A673 (cell line): Measurements from ENCODE around the gene TUBA3D.
"Not testable (repeated sequence)": the region's sequence is repeated elsewhere in the genome, so short reads cannot be mapped to it uniquely, and the experiment has no call there.

Experiments
- CTCF ChIP-seq: fragments of 300-800, 200-600 bp; sonication (generic); conservative IDR thresholded peaks from 2 replicates; pipeline ENCODE4 v1.5.1; 2017; ENCODE audit warnings: low read depth, mild to moderate bottlenecking, antibody characterized with exemption, low read length, moderate library complexity, mixed read lengths
- EZH2 ChIP-seq: fragments of 200-600 bp; sonication (generic); IDR thresholded peaks from 2 replicates; pipeline ENCODE4 v1.6.1; 2017; ENCODE audit warnings: borderline replicate concordance, low read depth, mild to moderate bottlenecking, mixed read lengths, antibody characterized with exemption, low read length; ENCODE audit not compliant: poor library complexity, severe bottlenecking

- TF ChIP-seq EZH2, CTCF: not testable (repeated sequence)
These were observed 444 bp downstream of the TUBA3D start for GRCh38 chr2:131476363-131476762.
